GM20000 (cell line): ENCODE measurements around the gene GPR146.

Experiments
- DNase-seq: peaks from one replicate; pipeline ENCODE4 v3.0.0; 2012; ENCODE audit warnings: low spot score
- TF ChIP-seq, protein P1 (sequence below): IDR thresholded peaks from 2 replicates; pipeline ENCODE4 v1.5.1; 2012; ENCODE audit warnings: mild to moderate bottlenecking, control low read depth; ENCODE audit errors: extremely low read depth, missing control alignments

Gene GPR146

DNA sequence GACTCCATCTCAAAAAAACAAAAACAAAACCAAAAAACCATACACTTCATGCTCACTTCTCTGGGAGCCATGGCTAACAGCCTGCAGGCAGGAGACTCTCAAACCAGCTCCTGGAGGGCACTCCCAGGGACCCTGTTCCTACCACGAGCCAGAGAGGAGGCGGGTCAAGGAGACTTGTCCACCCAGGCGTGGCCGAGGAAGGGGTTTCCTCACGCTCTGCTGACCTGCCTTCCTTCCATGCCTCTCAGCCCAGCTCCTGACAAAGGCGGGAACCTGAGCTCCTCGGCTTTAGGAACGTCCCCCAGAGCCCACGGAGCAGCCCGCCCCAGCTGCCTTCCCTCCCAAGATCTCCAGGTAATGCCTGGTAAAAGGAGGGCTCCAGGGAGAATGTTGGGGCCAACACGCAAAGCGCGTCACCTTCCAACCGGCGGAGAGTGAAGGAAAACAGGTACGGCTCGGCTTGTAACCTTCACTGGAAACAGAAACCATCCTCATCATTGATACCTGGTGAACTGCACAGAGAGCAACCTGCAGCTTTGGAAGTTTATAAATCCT is 9.5 kb downstream of the GPR146 start:
- no peak for DNase-seq
- TF ChIP-seq, protein P1, sequence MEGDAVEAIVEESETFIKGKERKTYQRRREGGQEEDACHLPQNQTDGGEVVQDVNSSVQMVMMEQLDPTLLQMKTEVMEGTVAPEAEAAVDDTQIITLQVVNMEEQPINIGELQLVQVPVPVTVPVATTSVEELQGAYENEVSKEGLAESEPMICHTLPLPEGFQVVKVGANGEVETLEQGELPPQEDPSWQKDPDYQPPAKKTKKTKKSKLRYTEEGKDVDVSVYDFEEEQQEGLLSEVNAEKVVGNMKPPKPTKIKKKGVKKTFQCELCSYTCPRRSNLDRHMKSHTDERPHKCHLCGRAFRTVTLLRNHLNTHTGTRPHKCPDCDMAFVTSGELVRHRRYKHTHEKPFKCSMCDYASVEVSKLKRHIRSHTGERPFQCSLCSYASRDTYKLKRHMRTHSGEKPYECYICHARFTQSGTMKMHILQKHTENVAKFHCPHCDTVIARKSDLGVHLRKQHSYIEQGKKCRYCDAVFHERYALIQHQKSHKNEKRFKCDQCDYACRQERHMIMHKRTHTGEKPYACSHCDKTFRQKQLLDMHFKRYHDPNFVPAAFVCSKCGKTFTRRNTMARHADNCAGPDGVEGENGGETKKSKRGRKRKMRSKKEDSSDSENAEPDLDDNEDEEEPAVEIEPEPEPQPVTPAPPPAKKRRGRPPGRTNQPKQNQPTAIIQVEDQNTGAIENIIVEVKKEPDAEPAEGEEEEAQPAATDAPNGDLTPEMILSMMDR: no peak

DNA sequence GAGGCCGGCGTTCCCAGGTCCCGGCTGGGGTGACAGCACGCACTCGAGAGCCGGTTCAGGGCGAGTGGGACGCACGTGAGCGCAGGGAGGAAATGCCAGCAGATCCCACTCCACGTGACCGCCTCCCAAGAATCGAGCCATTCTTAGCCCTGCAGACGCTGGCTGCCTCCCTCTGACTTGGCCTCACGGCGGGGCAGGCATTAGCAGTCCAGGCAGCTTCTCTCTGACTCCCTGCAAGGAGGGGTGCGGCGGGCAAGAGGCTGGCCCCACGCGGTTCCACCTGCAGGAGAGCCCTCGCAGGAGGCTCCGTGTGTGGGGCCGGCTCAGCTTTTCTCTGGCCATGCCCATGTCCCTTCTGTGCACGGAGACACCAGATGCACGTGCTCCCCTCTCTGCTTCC is 10.1 kb downstream of the GPR146 start:
- TF ChIP-seq, protein P1: no peak
- no peak for DNase-seq

DNA sequence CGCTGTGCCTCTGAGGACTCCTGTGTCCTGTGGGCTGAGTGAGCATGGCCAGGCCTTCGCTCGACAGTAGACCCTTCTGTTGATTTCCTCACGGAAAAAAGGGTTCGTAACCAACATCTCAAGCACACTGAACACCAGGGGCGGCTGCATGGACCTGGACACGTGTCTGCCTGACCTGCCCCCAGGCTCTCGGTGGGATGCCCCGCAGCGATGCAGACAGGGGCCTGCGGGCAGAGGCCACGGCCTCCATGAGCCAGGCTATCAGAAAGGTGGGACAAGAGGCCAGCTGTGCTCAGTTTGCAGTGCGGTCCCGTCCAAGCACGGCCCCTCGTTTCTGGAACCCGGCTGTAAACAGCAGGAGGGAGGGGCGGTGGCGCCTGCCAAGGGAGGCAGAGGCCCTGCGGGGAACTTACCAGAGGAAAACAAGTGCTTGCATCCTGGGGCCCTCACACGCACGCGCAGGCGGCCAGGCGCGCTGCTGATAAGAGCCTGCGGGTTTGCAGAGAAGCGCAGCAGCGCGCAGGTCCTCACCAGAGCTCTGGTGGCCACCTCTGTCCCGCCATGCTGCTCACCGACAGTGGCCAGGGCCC is 10.6 kb downstream of the GPR146 start:
- DNase-seq: no peak
- TF ChIP-seq, protein P1: no peak

DNA sequence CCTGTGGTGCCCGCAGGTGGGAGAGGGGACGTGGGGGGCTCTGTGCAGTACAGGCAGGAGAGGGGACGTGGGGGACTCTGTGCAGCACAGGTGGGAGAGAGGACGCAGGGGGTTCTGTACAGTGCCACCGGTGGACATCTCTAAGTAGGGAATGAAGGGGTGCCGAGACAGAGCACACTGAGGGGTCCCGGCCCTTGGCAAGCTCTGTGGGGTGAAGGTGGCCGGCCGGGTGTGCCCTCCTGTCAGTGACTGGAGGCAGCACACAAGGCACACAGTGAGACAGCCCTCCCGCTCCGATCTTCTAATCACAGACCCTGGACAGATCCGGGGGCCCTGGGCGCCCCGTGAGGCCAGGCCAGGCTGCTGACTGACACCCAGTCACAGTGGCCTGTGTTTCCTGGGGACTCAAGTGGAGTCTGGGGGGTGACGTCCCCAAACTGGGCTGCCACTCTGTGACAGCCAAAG is 11.2 kb downstream of the GPR146 start:
- no peak for DNase-seq
- TF ChIP-seq, protein P1: no peak

DNA sequence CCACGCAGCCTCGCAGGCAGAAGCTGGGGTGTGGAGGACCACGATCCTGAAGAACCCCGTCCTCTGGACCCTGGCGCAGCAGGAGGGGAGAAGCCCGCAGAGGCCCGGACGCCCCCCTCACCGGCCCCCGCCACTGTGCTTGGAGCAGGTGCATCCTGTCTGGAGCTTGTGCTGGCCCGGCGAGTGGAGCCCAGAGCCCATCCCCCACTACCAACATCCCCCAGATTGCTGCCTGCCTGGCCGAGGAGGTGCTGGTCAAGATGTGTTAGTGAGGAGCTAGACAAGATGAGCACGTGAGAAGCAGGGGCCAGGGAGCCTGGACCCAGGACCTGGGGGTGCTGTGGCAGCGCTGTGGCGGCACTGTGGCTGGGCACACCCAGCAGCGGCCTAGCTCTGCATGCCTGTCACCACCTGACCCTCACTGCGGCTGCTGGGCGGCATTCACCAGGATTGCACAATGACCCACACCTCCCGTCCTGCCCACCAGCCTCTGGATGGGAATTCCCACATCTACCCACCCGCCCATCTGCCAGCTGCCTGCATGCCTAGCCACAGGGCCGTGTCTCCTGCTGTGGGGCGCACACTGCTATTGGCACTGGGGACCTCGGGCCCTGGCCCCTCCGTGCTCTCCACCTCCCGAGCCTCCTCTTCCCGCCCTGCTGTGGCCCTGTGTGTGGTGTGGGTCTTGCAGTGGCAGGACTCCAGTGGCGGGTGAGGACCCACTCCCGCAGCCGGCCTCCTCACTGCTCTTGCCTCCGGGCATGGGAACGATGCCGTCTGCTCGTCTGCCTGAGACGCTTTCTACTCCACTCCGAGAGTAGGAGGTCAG is 11.8 kb downstream of the GPR146 start:
- TF ChIP-seq, protein P1: no peak
- DNase-seq: no peak

DNA sequence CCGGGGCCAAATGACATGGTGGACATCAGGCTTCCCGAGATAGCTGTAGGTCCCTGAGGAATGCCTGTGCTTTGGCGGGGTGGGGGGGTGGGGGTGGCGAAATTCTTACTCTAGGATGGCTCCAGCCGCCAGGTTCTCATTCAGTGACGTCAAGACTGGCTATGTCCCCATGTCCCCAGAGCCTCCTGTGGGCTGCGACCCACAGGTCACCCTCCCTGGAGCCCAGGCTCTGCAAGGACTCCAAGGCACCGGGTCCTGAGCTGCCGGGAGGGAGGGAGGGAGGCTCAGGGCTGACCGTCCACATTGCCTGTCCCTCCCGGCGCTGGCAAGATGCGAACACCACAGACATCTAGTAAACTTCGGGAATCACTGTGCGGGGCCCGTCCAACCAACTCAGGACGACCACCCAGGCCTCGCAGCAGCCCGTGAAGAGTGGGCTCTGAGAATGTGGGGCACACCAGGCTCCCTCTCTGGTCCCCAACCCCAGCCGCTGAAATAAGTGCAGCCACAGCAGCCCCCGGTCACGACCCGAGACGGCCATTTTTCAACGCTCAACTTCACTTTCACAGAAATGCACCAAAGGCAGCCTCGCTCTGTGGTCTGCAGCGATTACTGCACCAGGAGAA is 12.6 kb downstream of the GPR146 start:
- DNase-seq: no peak
- TF ChIP-seq, protein P1: no peak
